T-cell (primary cell): ENCODE results near the gene CYSRT1. TPM values are rescaled to one million over a fixed set of nuclear protein-coding genes. Genes with fewer than 3 reads are reported as not detected.
"Not testable (repeated sequence)": the region's sequence is repeated elsewhere in the genome, so short reads cannot be mapped to it uniquely, and the experiment has no call there.

Source experiments
- ATAC-seq, 4 experiments: fragments of 200-7000 bp in 3 of 4; fragments of 150-1000 bp in 1 of 4; cut with Tn5 transposase; replicated peaks in 1 of 4; 1 replicate in 3 of 4; 2 replicates in 1 of 4; pipeline ENCODE4 v1.10.0; 2021; ENCODE audit warnings: moderate library complexity in 3 of 4, mild to moderate bottlenecking in 2 of 4, moderate number of reproducible peaks in 1 of 4
- CTCF ChIA-PET, 2 donors: fragments of 300-600 bp; sonication (Branson Sonifier 250); formaldehyde crosslinking; loops; one replicate each; lab custom pipeline; 2022; ENCODE audit warnings: antibody characterized with exemption in 2 of 2; lab: Charles Lee
- POLR2A ChIA-PET, 2 donors: fragments of 300-600 bp; sonication (Branson Sonifier 250); formaldehyde crosslinking; loops; one replicate each; lab custom pipeline; 2022; ENCODE audit warnings: antibody characterized with exemption in 2 of 2; lab: Charles Lee
- DNase-seq, 35 experiments: peaks; one replicate each; pipeline versions ENCODE4 v3.0.0 to v3.0.0-alpha.2; 2013 to 2023
- H3K27ac ChIP-seq: one replicate; pipeline ENCODE4 v1.5.1; 2013; ENCODE audit warnings: low read length
- H3K27me3 ChIP-seq, 2 experiments: replicated peaks in 1 of 2; 1 replicate in 1 of 2; 2 replicates in 1 of 2; pipeline versions ENCODE4 v1.6.1 to v1.7.0; 2013; ENCODE audit warnings: low read length in 1 of 2, mixed read lengths in 1 of 2; ENCODE audit not compliant: control insufficient read depth in 2 of 2, insufficient read depth in 2 of 2; ENCODE audit errors: extremely low read depth in 1 of 2
- H3K36me3 ChIP-seq, 2 donors: 1 replicate in 1 of 2; 2 replicates in 1 of 2; pipeline versions ENCODE4 v1.6.1 to v1.7.0; 2013; ENCODE audit warnings: low read length in 1 of 2; ENCODE audit not compliant: control insufficient read depth in 2 of 2, insufficient read depth in 1 of 2; ENCODE audit errors: extremely low read depth in 1 of 2
- H3K4me1 ChIP-seq, 2 experiments: 1 replicate in 1 of 2; 2 replicates in 1 of 2; pipeline versions ENCODE4 v1.6.1 to v1.7.0; 2013; ENCODE audit warnings: low read length in 2 of 2, mixed read lengths in 1 of 2; ENCODE audit not compliant: insufficient read depth in 2 of 2, control insufficient read depth in 1 of 2; ENCODE audit errors: extremely low read depth in 1 of 2
- H3K4me3 ChIP-seq, 2 donors: 1 replicate in 1 of 2; 2 replicates in 1 of 2; pipeline versions ENCODE4 v1.5.1 to v1.7.0; 2013; ENCODE audit warnings: mild to moderate bottlenecking in 2 of 2, low read length in 1 of 2, moderate library complexity in 1 of 2; ENCODE audit not compliant: control insufficient read depth in 1 of 2; ENCODE audit errors: extremely low read depth in 1 of 2
- H3K9me3 ChIP-seq: 2 replicates; pipeline ENCODE4 v1.7.0; 2013
- H3K27ac Mint-ChIP-seq, 2 donors: one replicate each; pipeline ENCODE4 v1.8.0; 2020 to 2021; ENCODE audit warnings: mild to moderate bottlenecking in 2 of 2, mixed read lengths in 2 of 2
- H3K27me3 Mint-ChIP-seq, 2 donors: one replicate each; pipeline ENCODE4 v1.8.0; 2021 to 2022; ENCODE audit warnings: mixed read lengths in 2 of 2
- H3K36me3 Mint-ChIP-seq: one replicate; pipeline ENCODE4 v1.8.0; 2021; ENCODE audit warnings: mixed read lengths
- H3K4me1 Mint-ChIP-seq, 3 donors: one replicate each; pipeline ENCODE4 v1.8.0; 2020 to 2022; ENCODE audit warnings: mixed read lengths in 3 of 3, mild to moderate bottlenecking in 1 of 3
- H3K4me3 Mint-ChIP-seq, 3 donors: one replicate each; pipeline ENCODE4 v1.8.0; 2020 to 2022; ENCODE audit warnings: mild to moderate bottlenecking in 3 of 3, mixed read lengths in 3 of 3, moderate library complexity in 3 of 3
- H3K9me3 Mint-ChIP-seq, 3 donors: one replicate each; pipeline ENCODE4 v1.8.0; 2020 to 2022; ENCODE audit warnings: mixed read lengths in 3 of 3
- WGBS: methylation state at CpG from one replicate; pipeline ENCODE4 v1.1.5; 2013; ENCODE audit warnings: missing lambda C conversion rate; ENCODE audit not compliant: insufficient coverage; 5-methylcytosine and 5-hydroxymethylcytosine counted together
- total RNA-seq, 35 experiments: library from RNA in 6 of 35; stranded (reverse) in 6 of 35; fragments of 120-200 nt in 1 of 35; gene quantifications; one replicate each; pipeline versions ENCODE4 v1.2.1 to v1.2.4 and lab custom pipeline; 2013 to 2026

Gene CYSRT1
- total RNA-seq, 5 donors from 2014 or later (not counting 1 experiment from before 2014, with no cell fraction given): 0.32 to 0.58 (median 0.45) TPM; not detected in 1

DNA sequence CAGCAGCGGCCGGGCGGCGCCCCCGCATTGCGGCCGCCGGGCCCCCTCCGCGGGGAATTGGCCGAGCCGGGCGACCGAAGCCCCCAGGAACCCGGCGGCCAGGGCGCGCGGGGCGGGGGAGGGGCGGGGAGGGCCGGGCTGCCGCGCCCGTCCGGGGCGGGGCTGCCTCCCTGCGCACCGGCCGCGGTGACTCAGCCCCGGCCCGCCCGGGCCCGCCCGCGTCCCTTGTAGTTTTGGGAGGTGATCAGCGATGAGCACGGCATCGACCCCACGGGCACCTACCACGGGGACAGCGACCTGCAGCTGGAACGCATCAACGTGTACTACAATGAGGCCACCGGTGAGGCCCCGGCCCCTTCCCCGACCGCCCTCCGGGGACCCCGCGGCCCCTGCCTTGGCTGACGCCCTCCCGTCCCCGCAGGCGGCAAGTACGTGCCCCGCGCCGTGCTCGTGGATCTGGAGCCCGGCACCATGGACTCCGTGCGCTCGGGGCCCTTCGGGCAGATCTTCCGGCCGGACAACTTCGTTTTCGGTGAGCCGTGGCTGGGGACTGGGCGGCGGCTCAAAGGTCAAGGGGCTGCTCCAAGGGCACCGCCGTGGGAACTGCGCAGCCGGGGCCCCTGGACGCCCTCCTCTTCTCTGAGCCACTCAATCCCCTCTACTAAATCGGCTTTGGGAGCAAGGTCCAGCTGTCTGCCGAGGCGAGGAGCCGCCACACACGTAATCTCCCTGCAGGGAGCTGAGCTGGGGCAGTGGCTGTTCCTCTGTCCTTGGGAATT lies 16.7 kb downstream of the CYSRT1 start:
- no peaks in the 10 kb centered on the region for H3K9me3 ChIP-seq
- peaks cover 3 to 19% of the 10 kb centered on the region in 2 donors for H3K36me3 ChIP-seq
- H3K4me3 ChIP-seq: peak overlapping the region; percentile 55 to 58
- DNase-seq (peak in 24 of 35 experiments; percentile 15 to 76 (median 41)), ATAC-seq (peak; percentile 23 to 50 (median 46))
- H3K27ac ChIP-seq: peak overlapping the region; percentile 41
- H3K27me3 ChIP-seq: no peaks in the 10 kb centered on the region
- CTCF ChIA-PET: interaction anchor here in 1 of 2 donors (0.5 to 1.6 kb wide), 9 partner anchors 15 to 212 kb away, joined by 3 to 4 read pairs (median 3); partner anchors contain the start of genes MAN1B1 and TPRN
- H3K36me3 Mint-ChIP-seq: peaks cover 14% of the 10 kb centered on the region
- WGBS: 2% methylated on average over 44 of the region's 83 CpGs
- peak overlapping the region in 1 of 2 donors; percentile 82 for H3K27ac Mint-ChIP-seq
- peak overlapping the region; percentile 76 to 84 (median 82) for H3K4me3 Mint-ChIP-seq
- H3K27me3 Mint-ChIP-seq: no peaks in the 10 kb centered on the region
- peaks cover 3 to 61% of the 10 kb centered on the region in 2 experiments for H3K4me1 ChIP-seq
- POLR2A ChIA-PET: interaction anchor here (1.0 to 1.6 kb wide), 10 partner anchors 13 to 155 kb away, joined by 3 to 16 read pairs (median 4); partner anchors contain the start of genes CYSRT1 (in 1 of the 2), MAN1B1 (in 1 of the 2), NELFB (in 1 of the 2) and RNF208 (in 1 of the 2)
- H3K9me3 Mint-ChIP-seq: no peaks in the 10 kb centered on the region
- peaks cover 29 to 38% (median 33%) of the 10 kb centered on the region in 3 donors for H3K4me1 Mint-ChIP-seq

DNA sequence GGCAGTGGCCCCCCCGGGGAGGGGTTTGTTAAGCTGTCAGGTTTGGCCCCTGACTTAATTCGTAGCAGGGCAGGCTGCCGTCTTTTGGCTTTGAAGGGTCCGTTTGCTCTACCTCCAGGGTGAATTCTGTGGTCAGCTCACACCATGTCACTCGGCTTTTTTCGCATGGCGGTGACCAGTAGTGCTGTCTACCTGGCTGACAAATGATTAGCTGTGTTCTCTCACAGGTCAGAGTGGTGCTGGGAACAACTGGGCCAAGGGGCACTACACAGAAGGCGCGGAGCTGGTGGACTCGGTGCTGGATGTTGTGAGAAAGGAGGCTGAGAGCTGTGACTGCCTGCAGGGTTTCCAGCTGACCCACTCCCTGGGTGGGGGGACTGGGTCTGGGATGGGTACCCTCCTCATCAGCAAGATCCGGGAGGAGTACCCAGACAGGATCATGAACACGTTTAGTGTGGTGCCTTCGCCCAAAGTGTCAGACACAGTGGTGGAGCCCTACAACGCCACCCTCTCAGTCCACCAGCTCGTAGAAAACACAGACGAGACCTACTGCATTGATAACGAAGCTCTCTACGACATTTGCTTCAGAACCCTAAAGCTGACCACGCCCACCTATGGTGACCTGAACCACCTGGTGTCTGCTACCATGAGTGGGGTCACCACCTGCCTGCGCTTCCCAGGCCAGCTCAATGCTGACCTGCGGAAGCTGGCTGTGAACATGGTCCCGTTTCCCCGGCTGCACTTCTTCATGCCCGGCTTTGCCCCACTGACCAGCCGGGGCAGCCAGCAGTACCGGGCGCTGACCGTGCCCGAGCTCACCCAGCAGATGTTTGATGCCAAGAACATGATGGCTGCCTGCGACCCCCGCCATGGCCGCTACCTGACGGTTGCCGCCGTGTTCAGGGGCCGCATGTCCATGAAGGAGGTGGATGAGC lies 17.6 kb downstream of the CYSRT1 start:
- peaks cover 29 to 36% (median 31%) of the 10 kb centered on the region in 3 donors for H3K4me1 Mint-ChIP-seq
- 83% methylated on average over 28 of the region's 36 CpGs for WGBS
- peak overlapping the region; percentile 80 to 82 for H3K27ac Mint-ChIP-seq
- Histone ChIP-seq H3K4me3 (peak overlapping the region; percentile 55 to 58), H3K9me3 (no peaks in the 10 kb centered on the region), H3K36me3 (peaks cover 3 to 19% of the 10 kb centered on the region in 2 donors), H3K27ac (peak overlapping the region; percentile 40), H3K27me3 (no peaks in the 10 kb centered on the region), H3K4me1 (peaks cover 2 to 52% of the 10 kb centered on the region in 2 experiments)
- no peak for DNase-seq
- ChIA-PET CTCF (no interaction called here), POLR2A (no interaction called here)
- H3K36me3 Mint-ChIP-seq: peaks cover 14% of the 10 kb centered on the region
- H3K9me3 Mint-ChIP-seq: no peaks in the 10 kb centered on the region
- ATAC-seq: no peak
- peak overlapping the region; percentile 76 to 84 (median 82) for H3K4me3 Mint-ChIP-seq
- no peaks in the 10 kb centered on the region for H3K27me3 Mint-ChIP-seq

DNA sequence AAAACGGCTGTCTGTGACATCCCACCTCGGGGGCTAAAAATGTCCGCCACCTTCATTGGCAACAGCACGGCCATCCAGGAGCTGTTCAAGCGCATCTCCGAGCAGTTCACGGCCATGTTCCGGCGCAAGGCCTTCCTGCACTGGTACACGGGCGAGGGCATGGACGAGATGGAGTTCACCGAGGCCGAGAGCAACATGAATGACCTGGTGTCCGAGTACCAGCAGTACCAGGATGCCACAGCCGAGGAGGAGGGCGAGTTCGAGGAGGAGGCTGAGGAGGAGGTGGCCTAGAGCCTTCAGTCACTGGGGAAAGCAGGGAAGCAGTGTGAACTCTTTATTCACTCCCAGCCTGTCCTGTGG lies 18.3 kb downstream of the CYSRT1 start:
- CTCF ChIA-PET, DNase-seq, ATAC-seq: not testable (repeated sequence)

DNA sequence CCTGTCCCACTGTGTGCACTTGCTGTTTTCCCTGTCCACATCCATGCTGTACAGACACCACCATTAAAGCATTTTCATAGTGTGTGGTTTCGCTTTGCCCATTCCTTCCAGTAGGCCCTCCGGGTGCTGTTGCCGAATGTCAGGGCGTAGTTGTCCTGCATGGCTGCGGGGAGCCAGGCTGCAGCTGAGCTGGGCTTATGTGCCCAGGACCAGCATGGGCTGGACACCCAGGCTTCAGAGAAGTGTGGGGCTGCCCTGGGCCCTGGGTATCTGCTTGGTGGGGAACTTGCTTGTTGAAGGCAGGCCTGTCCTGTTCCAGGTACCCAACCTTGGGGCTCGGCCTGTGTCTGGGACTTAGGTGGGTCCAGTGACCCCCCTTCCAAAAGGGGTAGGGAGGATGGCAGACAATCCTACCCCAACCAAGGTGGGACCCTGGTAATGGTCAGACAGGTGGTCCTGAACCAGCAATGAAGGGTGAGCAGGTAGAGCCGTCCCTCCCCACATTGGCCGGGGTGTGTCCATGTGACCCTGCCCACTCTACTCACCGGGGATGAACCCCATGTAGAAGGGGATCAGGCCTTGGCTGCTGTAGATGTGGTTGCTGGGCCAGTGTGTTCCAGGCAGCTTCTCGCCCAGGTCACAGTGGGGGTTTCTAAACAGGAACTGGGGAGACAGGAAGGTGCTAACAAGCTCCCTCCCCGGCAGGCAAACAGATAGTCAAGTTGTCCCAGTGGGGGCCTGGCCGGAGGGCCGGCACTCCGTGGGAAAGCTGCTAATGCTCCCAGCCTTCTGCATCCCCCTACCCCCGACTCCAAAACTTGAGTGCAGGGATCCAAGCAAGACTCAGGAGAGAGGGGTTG lies 18.9 kb downstream of the CYSRT1 start:
- 100% methylated on average over 7 of the region's 15 CpGs for WGBS
- ChIA-PET POLR2A (interaction anchor here in 1 of 2 donors (0.6 kb wide), 1 partner anchor 158 kb away, joined by 7 read pairs; no protein-coding TSS in a partner anchor), CTCF (no interaction called here)
- no peak for DNase-seq
- Mint-ChIP-seq H3K4me1 (peaks cover 21 to 31% (median 24%) of the 10 kb centered on the region in 3 donors), H3K27me3 (no peaks in the 10 kb centered on the region), H3K36me3 (peaks cover 14% of the 10 kb centered on the region), H3K9me3 (no peaks in the 10 kb centered on the region), H3K27ac (no peak overlapping the region), H3K4me3 (peak overlapping the region in 2 of 3 donors; percentile 82 to 84)
- H3K4me1 ChIP-seq: peaks cover 2 to 40% of the 10 kb centered on the region in 2 experiments
- H3K36me3 ChIP-seq: peaks cover 2 to 19% of the 10 kb centered on the region in 2 donors
- no peaks in the 10 kb centered on the region for H3K27me3 ChIP-seq
- H3K27ac ChIP-seq: no peak overlapping the region
- no peaks in the 10 kb centered on the region for H3K9me3 ChIP-seq
- no peak overlapping the region for H3K4me3 ChIP-seq
- no peak for ATAC-seq

More for the DNA sequence above, 18.3 kb downstream of the CYSRT1 start:
- H3K36me3 ChIP-seq: peaks cover 3 to 19% of the 10 kb centered on the region in 2 donors
- H3K4me1 ChIP-seq: peaks cover 2 to 46% of the 10 kb centered on the region in 2 experiments
- Mint-ChIP-seq H3K4me3 (peak overlapping the region in 2 of 3 donors; percentile 82 to 84), H3K36me3 (peaks cover 14% of the 10 kb centered on the region), H3K4me1 (peaks cover 26 to 34% (median 29%) of the 10 kb centered on the region in 3 donors)
- POLR2A ChIA-PET, H3K27ac Mint-ChIP-seq, H3K27ac ChIP-seq, H3K4me3 ChIP-seq, H3K27me3 ChIP-seq, H3K9me3 ChIP-seq, H3K9me3 Mint-ChIP-seq, H3K27me3 Mint-ChIP-seq: not testable (repeated sequence)
- 93% methylated on average over 7 of the region's 18 CpGs for WGBS

DNA sequence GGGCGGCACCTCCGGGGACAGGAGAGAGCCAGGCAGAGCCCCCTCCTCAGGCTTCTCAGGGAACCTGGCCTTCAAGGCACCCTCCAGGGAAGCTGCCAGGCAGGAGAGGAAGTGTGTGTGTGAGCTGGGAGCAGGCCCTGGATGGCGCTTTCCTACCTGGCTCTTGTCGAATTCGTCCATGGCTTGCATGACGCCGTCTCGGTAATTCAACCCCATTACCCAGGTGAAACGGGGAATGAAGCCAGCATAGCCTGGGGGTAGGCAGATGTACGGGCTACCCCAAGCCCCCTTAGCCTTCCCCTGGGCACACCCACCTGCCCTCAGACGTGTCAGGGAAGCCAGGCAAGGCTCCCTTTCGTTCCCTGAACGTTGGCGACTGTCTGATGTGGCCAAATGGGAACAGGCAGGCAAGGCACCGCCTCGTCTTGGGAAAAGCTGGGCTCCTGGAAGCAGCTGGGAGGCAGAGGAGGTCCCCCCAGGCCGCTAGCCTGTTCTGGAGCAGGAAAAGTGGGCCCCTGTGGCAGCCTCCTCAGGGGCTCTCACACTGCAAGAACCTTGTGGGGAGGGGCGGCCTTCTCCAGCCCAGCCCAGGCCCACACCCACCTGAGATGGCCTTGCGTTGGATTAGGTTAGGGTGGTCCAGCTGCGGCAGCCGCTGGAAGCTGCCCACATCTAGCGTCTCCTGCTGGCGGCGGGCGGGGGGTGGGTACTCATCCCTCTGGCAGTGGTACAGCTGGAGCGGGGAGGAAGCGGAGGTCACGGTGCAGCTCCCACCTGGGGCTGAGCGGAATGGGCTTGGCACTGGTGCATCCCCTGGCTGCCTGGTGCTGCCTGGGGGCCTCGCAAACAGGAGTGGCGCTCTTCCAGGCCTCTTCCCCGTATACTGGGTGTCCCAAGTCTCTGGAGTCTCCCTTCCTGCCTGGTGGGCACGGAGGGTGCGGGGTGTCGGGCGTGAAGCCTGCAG lies 19.8 kb downstream of the CYSRT1 start:
- H3K9me3 Mint-ChIP-seq: no peaks in the 10 kb centered on the region
- H3K27ac ChIP-seq: no peak overlapping the region
- no peak overlapping the region for H3K4me3 ChIP-seq
- H3K4me1 ChIP-seq: peaks cover 2 to 31% of the 10 kb centered on the region in 2 experiments
- WGBS: 94% methylated on average over 27 of the region's 36 CpGs
- peaks cover 0 to 19% of the 10 kb centered on the region in 2 donors for H3K36me3 ChIP-seq
- ChIA-PET CTCF (interaction anchor here in 1 of 2 donors (0.6 kb wide), 1 partner anchor 112 kb away, joined by 6 read pairs; no protein-coding TSS in a partner anchor), POLR2A (interaction anchor here in 1 of 2 donors (0.6 kb wide), 1 partner anchor 112 kb away, joined by 10 read pairs; no protein-coding TSS in a partner anchor)
- no peak for ATAC-seq
- peaks cover 18 to 25% (median 19%) of the 10 kb centered on the region in 3 donors for H3K4me1 Mint-ChIP-seq
- H3K27me3 Mint-ChIP-seq: no peaks in the 10 kb centered on the region
- no peaks in the 10 kb centered on the region for H3K27me3 ChIP-seq
- H3K9me3 ChIP-seq: no peaks in the 10 kb centered on the region
- H3K27ac Mint-ChIP-seq: no peak overlapping the region
- peaks cover 14% of the 10 kb centered on the region for H3K36me3 Mint-ChIP-seq
- DNase-seq: no peak
- no peak overlapping the region for H3K4me3 Mint-ChIP-seq
